H1 (cell line): ENCODE results near the gene RIMS3. TPM values are rescaled to one million over a fixed set of nuclear protein-coding genes. Genes with fewer than 3 reads are reported as not detected.

Experiments
- CEBPB ChIP-seq: IDR thresholded peaks from 2 replicates; pipeline ENCODE4 v1.6.1; 2012; ENCODE audit warnings: low read depth, low read length
- POU5F1 ChIP-seq: IDR thresholded peaks from 2 replicates; pipeline ENCODE4 v1.6.1; 2011; ENCODE audit warnings: low read depth, mild to moderate bottlenecking, low read length, moderate library complexity
- SIRT6 ChIP-seq: IDR thresholded peaks from one replicate; pipeline ENCODE4 v1.7.1; 2012; ENCODE audit warnings: low read length, inconsistent platforms
- SP2 ChIP-seq: IDR thresholded peaks from 2 replicates; pipeline ENCODE4 v1.6.1; 2012; ENCODE audit warnings: mild to moderate bottlenecking, low read length, inconsistent platforms
- polyA plus RNA-seq, 7 experiments: library from polyadenylated mRNA; depleted of rRNA in 3 of 7; stranded (reverse) in 5 of 7; unstranded in 2 of 7; fragments of >200 nt in 5 of 7; fragments of 200-250 nt in 2 of 7; gene quantifications; 1 replicate in 5 of 7; 2 replicates in 1 of 7; 4 replicates in 1 of 7; pipeline versions ENCODE4 v1.2.1 to v1.2.3, GENCODE V29; 2011 to 2013; ENCODE audit warnings: missing spikeins in 2 of 7, mixed read lengths in 2 of 7
- total RNA-seq: library from RNA; stranded (reverse); fragmentation: NEBNext Ultra II Directional; extraction: Animal tissue kit (Norgen Biotek cat#: 25700); gene quantifications from 2 replicates; pipeline ENCODE4 v1.2.1, GENCODE V29; 2021
- TF ChIP-seq, protein P1 (sequence below): IDR thresholded peaks from 2 replicates; pipeline ENCODE4 v1.6.1; 2011; ENCODE audit warnings: low read length, improper control_type of control experiment

Gene RIMS3
- total and polyA plus RNA-seq, 2 of the 8 experiments (the other 6 are each of a cell fraction or from before 2014, with no cell fraction given), result 13.3 to 20.6 TPM

GRCh38 chr1:40712997-40713396 is 47.5 kb upstream of the RIMS3 start (continued):
- TF ChIP-seq CEBPB (no peak), POU5F1 (no peak), SP2 (no peak), SIRT6 (no peak)
- TF ChIP-seq, protein P1, sequence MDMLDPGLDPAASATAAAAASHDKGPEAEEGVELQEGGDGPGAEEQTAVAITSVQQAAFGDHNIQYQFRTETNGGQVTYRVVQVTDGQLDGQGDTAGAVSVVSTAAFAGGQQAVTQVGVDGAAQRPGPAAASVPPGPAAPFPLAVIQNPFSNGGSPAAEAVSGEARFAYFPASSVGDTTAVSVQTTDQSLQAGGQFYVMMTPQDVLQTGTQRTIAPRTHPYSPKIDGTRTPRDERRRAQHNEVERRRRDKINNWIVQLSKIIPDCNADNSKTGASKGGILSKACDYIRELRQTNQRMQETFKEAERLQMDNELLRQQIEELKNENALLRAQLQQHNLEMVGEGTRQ, result no peak
